GM12872 (cell line): ENCODE data around the gene POLN.

Experiments used
- CTCF ChIP-seq: IDR thresholded peaks from 3 replicates; pipeline ENCODE4 v1.5.1; 2011; ENCODE audit warnings: low read depth, mild to moderate bottlenecking, low read length, moderate library complexity; ENCODE audit not compliant: insufficient read depth

POLN gene

GRCh38 chr4:2250357-2251072, 8.6 kb upstream of the POLN start:
- no peak for TF ChIP-seq CTCF

GRCh38 chr4:2249526-2250356, 7.8 kb upstream of the POLN start:
- no peak for TF ChIP-seq CTCF

GRCh38 chr4:2248821-2249261, 6.9 kb upstream of the POLN start:
- no peak for TF ChIP-seq CTCF

GRCh38 chr4:2248044-2248780, 6.3 kb upstream of the POLN start:
- TF ChIP-seq CTCF, result no peak

GRCh38 chr4:2247128-2248043, 5.5 kb upstream of the POLN start:
- no peak for TF ChIP-seq CTCF

- TF ChIP-seq CTCF, result no peak
Observed at GRCh38 chr4:2246384-2247127, 4.6 kb upstream of the POLN start.
